ENCODE measurements around the gene CD109. TPM values are rescaled to one million over a fixed set of nuclear protein-coding genes. Genes with fewer than 3 reads are reported as not detected.

The CD109 gene
- total RNA-seq, 5 donors from 2014 or later (not counting 1 experiment from before 2014, with no cell fraction given) = 0.59 to 1.0 (median 0.68) TPM

- H3K36me3 Mint-ChIP-seq = no peaks in the 10 kb centered on the region
- CTCF ChIA-PET = interaction anchor here (0.6 to 9.1 kb wide), 18 partner anchors 10 to 1808 kb away, joined by 3 to 213 read pairs (median 4); partner anchors contain the start of gene COL12A1 (in 2 of the 2)
- no peak for ATAC-seq (replicated peaks in 1 of 4)
Measured at GRCh38 chr6:73738367-73739028, 42.5 kb downstream of the CD109 start.

GRCh38 chr6:73739096-73739495, 43.1 kb downstream of the CD109 start:
- Histone ChIP-seq H3K9me3 (no peaks in the 10 kb centered on the region), H3K27ac (ENCODE audit: low read length) (no peak overlapping the region), H3K36me3 (ENCODE audit: control insufficient read depth in 2 of 2, extremely low read depth in 1 of 2, insufficient read depth in 1 of 2, low read length in 1 of 2) (no peaks in the 10 kb centered on the region), H3K4me3 (ENCODE audit: control insufficient read depth in 1 of 2, extremely low read depth in 1 of 2, low read length in 1 of 2) (no peak overlapping the region), H3K4me1 (ENCODE audit: control insufficient read depth in 1 of 2, extremely low read depth in 1 of 2, insufficient read depth in 2 of 2, low read length in 2 of 2) (no peaks in the 10 kb centered on the region), H3K27me3 (replicated peaks in 1 of 2; ENCODE audit: control insufficient read depth in 2 of 2, extremely low read depth in 1 of 2, insufficient read depth in 2 of 2, low read length in 1 of 2) (no peaks in the 10 kb centered on the region)
- peak in 2 of 4 experiments; percentile 42 to 62 for ATAC-seq (replicated peaks in 1 of 4)
- Mint-ChIP-seq H3K27me3 (no peaks in the 10 kb centered on the region), H3K36me3 (no peaks in the 10 kb centered on the region), H3K27ac (no peak overlapping the region), H3K9me3 (no peaks in the 10 kb centered on the region), H3K4me3 (no peak overlapping the region), H3K4me1 (no peaks in the 10 kb centered on the region)
- ChIA-PET POLR2A (interaction anchor here in 1 of 2 donors (0.6 kb wide), 1 partner anchor 1471 kb away, joined by 8 read pairs; no protein-coding TSS in a partner anchor), CTCF (interaction anchor here (0.6 to 9.1 kb wide), 17 partner anchors 9 to 1807 kb away, joined by 3 to 213 read pairs (median 4); partner anchors contain the start of gene COL12A1 (in 2 of the 2))
- peak in 2 of 35 experiments; percentile 0 to 80 for DNase-seq
- WGBS (ENCODE audit: insufficient coverage) = no CpG with 5 or more reads among the region's 2 CpGs

More at GRCh38 chr6:73738367-73739028, 42.5 kb downstream of the CD109 start:
- H3K4me1 ChIP-seq (ENCODE audit: control insufficient read depth in 1 of 2, extremely low read depth in 1 of 2, insufficient read depth in 2 of 2, low read length in 2 of 2) = no peaks in the 10 kb centered on the region
- H3K9me3 ChIP-seq = no peaks in the 10 kb centered on the region
- Mint-ChIP-seq H3K27me3 (no peaks in the 10 kb centered on the region), H3K9me3 (no peaks in the 10 kb centered on the region), H3K4me1 (no peaks in the 10 kb centered on the region), H3K27ac (no peak overlapping the region), H3K4me3 (no peak overlapping the region)
- H3K27me3 ChIP-seq (replicated peaks in 1 of 2; ENCODE audit: control insufficient read depth in 2 of 2, extremely low read depth in 1 of 2, insufficient read depth in 2 of 2, low read length in 1 of 2) = no peaks in the 10 kb centered on the region
- H3K27ac ChIP-seq (ENCODE audit: low read length) = no peak overlapping the region
- WGBS (ENCODE audit: insufficient coverage) = 87% methylated on average over 4 of the region's 5 CpGs
- no peak for DNase-seq
- POLR2A ChIA-PET = interaction anchor here in 1 of 2 donors (0.6 kb wide), 2 partner anchors 1472 to 1499 kb away, joined by 6 to 8 read pairs; no protein-coding TSS in a partner anchor
- no peak overlapping the region for H3K4me3 ChIP-seq (ENCODE audit: control insufficient read depth in 1 of 2, extremely low read depth in 1 of 2, low read length in 1 of 2)
- no peaks in the 10 kb centered on the region for H3K36me3 ChIP-seq (ENCODE audit: control insufficient read depth in 2 of 2, extremely low read depth in 1 of 2, insufficient read depth in 1 of 2, low read length in 1 of 2)

GRCh38 chr6:73742433-73742832, 46.4 kb downstream of the CD109 start:
- Mint-ChIP-seq H3K4me3 (no peak overlapping the region), H3K9me3 (no peaks in the 10 kb centered on the region), H3K27me3 (no peaks in the 10 kb centered on the region), H3K4me1 (peaks cover 0 to 2% (median 0%) of the 10 kb centered on the region in 3 donors), H3K27ac (no peak overlapping the region), H3K36me3 (no peaks in the 10 kb centered on the region)
- Histone ChIP-seq H3K36me3 (ENCODE audit: control insufficient read depth in 2 of 2, extremely low read depth in 1 of 2, insufficient read depth in 1 of 2, low read length in 1 of 2) (no peaks in the 10 kb centered on the region), H3K27ac (ENCODE audit: low read length) (no peak overlapping the region), H3K9me3 (no peaks in the 10 kb centered on the region), H3K4me1 (ENCODE audit: control insufficient read depth in 1 of 2, extremely low read depth in 1 of 2, insufficient read depth in 2 of 2, low read length in 2 of 2) (no peaks in the 10 kb centered on the region), H3K27me3 (replicated peaks in 1 of 2; ENCODE audit: control insufficient read depth in 2 of 2, extremely low read depth in 1 of 2, insufficient read depth in 2 of 2, low read length in 1 of 2) (no peaks in the 10 kb centered on the region), H3K4me3 (ENCODE audit: control insufficient read depth in 1 of 2, extremely low read depth in 1 of 2, low read length in 1 of 2) (no peak overlapping the region)
- ChIA-PET POLR2A (no interaction called here), CTCF (interaction anchor here (0.9 to 9.1 kb wide), 4 partner anchors 9 to 1467 kb away, joined by 3 to 213 read pairs (median 6); partner anchors contain the start of gene COL12A1 (in 1 of the 2))
- WGBS (ENCODE audit: insufficient coverage) = 93% methylated on average over 5 of the region's 5 CpGs
- DNase-seq (no peak), ATAC-seq (replicated peaks in 1 of 4) (no peak)

- Histone ChIP-seq H3K36me3 (ENCODE audit: control insufficient read depth in 2 of 2, extremely low read depth in 1 of 2, insufficient read depth in 1 of 2, low read length in 1 of 2) (no peaks in the 10 kb centered on the region), H3K27me3 (replicated peaks in 1 of 2; ENCODE audit: control insufficient read depth in 2 of 2, extremely low read depth in 1 of 2, insufficient read depth in 2 of 2, low read length in 1 of 2) (no peaks in the 10 kb centered on the region), H3K9me3 (no peaks in the 10 kb centered on the region), H3K4me1 (ENCODE audit: control insufficient read depth in 1 of 2, extremely low read depth in 1 of 2, insufficient read depth in 2 of 2, low read length in 2 of 2) (no peaks in the 10 kb centered on the region), H3K4me3 (ENCODE audit: control insufficient read depth in 1 of 2, extremely low read depth in 1 of 2, low read length in 1 of 2) (no peak overlapping the region), H3K27ac (ENCODE audit: low read length) (no peak overlapping the region)
- ATAC-seq (replicated peaks in 1 of 4) = no peak
- Mint-ChIP-seq H3K27me3 (no peaks in the 10 kb centered on the region), H3K9me3 (no peaks in the 10 kb centered on the region), H3K4me3 (no peak overlapping the region), H3K27ac (no peak overlapping the region), H3K36me3 (no peaks in the 10 kb centered on the region), H3K4me1 (peaks cover 0 to 2% (median 0%) of the 10 kb centered on the region in 3 donors)
- WGBS (ENCODE audit: insufficient coverage) = no CpG with 5 or more reads among the region's 3 CpGs
- no peak for DNase-seq
- CTCF ChIA-PET = interaction anchor here (0.9 to 9.1 kb wide), 4 partner anchors 10 to 1466 kb away, joined by 3 to 213 read pairs (median 6); partner anchors contain the start of gene COL12A1 (in 1 of the 2)
- POLR2A ChIA-PET = no interaction called here
Measured at GRCh38 chr6:73743081-73743480, 47.1 kb downstream of the CD109 start.

- Mint-ChIP-seq H3K4me3 (no peak overlapping the region), H3K9me3 (no peaks in the 10 kb centered on the region), H3K4me1 (peaks cover 0 to 2% (median 0%) of the 10 kb centered on the region in 3 donors), H3K27ac (no peak overlapping the region), H3K36me3 (no peaks in the 10 kb centered on the region), H3K27me3 (no peaks in the 10 kb centered on the region)
- DNase-seq (no peak), ATAC-seq (replicated peaks in 1 of 4) (no peak)
- Histone ChIP-seq H3K27ac (ENCODE audit: low read length) (no peak overlapping the region), H3K9me3 (no peaks in the 10 kb centered on the region), H3K4me3 (ENCODE audit: control insufficient read depth in 1 of 2, extremely low read depth in 1 of 2, low read length in 1 of 2) (no peak overlapping the region), H3K4me1 (ENCODE audit: control insufficient read depth in 1 of 2, extremely low read depth in 1 of 2, insufficient read depth in 2 of 2, low read length in 2 of 2) (no peaks in the 10 kb centered on the region), H3K27me3 (replicated peaks in 1 of 2; ENCODE audit: control insufficient read depth in 2 of 2, extremely low read depth in 1 of 2, insufficient read depth in 2 of 2, low read length in 1 of 2) (no peaks in the 10 kb centered on the region), H3K36me3 (ENCODE audit: control insufficient read depth in 2 of 2, extremely low read depth in 1 of 2, insufficient read depth in 1 of 2, low read length in 1 of 2) (no peaks in the 10 kb centered on the region)
- no CpG with 5 or more reads among the region's 3 CpGs for WGBS (ENCODE audit: insufficient coverage)
- POLR2A ChIA-PET = no interaction called here
- CTCF ChIA-PET = interaction anchor here (0.9 to 9.1 kb wide), 7 partner anchors 10 to 1467 kb away, joined by 3 to 213 read pairs (median 5); partner anchors contain the start of gene COL12A1 (in 1 of the 2)
Measured at GRCh38 chr6:73743556-73743955, 47.6 kb downstream of the CD109 start.

- Mint-ChIP-seq H3K4me3 (no peak overlapping the region), H3K36me3 (no peaks in the 10 kb centered on the region), H3K27ac (no peak overlapping the region), H3K9me3 (no peaks in the 10 kb centered on the region), H3K4me1 (peaks cover 0 to 2% (median 0%) of the 10 kb centered on the region in 3 donors), H3K27me3 (no peaks in the 10 kb centered on the region)
- ChIA-PET POLR2A (no interaction called here), CTCF (interaction anchor here in 1 of 2 donors (0.6 kb wide), 1 partner anchor 149 kb away, joined by 3 read pairs; no protein-coding TSS in a partner anchor)
- Histone ChIP-seq H3K4me3 (ENCODE audit: control insufficient read depth in 1 of 2, extremely low read depth in 1 of 2, low read length in 1 of 2) (no peak overlapping the region), H3K9me3 (no peaks in the 10 kb centered on the region), H3K27me3 (replicated peaks in 1 of 2; ENCODE audit: control insufficient read depth in 2 of 2, extremely low read depth in 1 of 2, insufficient read depth in 2 of 2, low read length in 1 of 2) (no peaks in the 10 kb centered on the region), H3K27ac (ENCODE audit: low read length) (no peak overlapping the region), H3K36me3 (ENCODE audit: control insufficient read depth in 2 of 2, extremely low read depth in 1 of 2, insufficient read depth in 1 of 2, low read length in 1 of 2) (no peaks in the 10 kb centered on the region), H3K4me1 (ENCODE audit: control insufficient read depth in 1 of 2, extremely low read depth in 1 of 2, insufficient read depth in 2 of 2, low read length in 2 of 2) (no peaks in the 10 kb centered on the region)
- ATAC-seq (replicated peaks in 1 of 4) (no peak), DNase-seq (no peak)
- no CpG with 5 or more reads among the region's 1 CpG for WGBS (ENCODE audit: insufficient coverage)
Measured at GRCh38 chr6:73746787-73747186, 50.8 kb downstream of the CD109 start.
